Dermis blood vessel endothelial cell (primary cell): ENCODE data around the gene IMPA2. TPM values are rescaled to one million over a fixed set of nuclear protein-coding genes. Genes with fewer than 3 reads are reported as not detected.
A peak's percentile ranks its signal among the peaks of the same experiment; 100 is the strongest.
"Not testable (repeated sequence)": the region's sequence is repeated elsewhere in the genome, so short reads cannot be mapped to it uniquely, and the experiment has no call there.

Experiments used
- DNase-seq: peaks from one replicate; pipeline ENCODE4 v3.0.0; 2010
- total RNA-seq: library from RNA; depleted of rRNA; stranded (reverse); fragments of >200 nt; gene quantifications from 2 replicates; pipeline ENCODE4 v1.2.3, GENCODE V29; 2014

IMPA2 gene
- 7.5 and 14.6 TPM in 2 replicates for total RNA-seq

GRCh38 chr18:11981192-11981542 is at the start of gene IMPA2:
IMPA2 (plus strand) TSS chr18:11981507; CDS start chr18:11981670, 163 bp downstream.
- DNase-seq, result no peak

- DNase-seq, result no peak
These were observed 48.9 kb upstream of the IMPA2 start for GRCh38 chr18:11932393-11932792.

DNA sequence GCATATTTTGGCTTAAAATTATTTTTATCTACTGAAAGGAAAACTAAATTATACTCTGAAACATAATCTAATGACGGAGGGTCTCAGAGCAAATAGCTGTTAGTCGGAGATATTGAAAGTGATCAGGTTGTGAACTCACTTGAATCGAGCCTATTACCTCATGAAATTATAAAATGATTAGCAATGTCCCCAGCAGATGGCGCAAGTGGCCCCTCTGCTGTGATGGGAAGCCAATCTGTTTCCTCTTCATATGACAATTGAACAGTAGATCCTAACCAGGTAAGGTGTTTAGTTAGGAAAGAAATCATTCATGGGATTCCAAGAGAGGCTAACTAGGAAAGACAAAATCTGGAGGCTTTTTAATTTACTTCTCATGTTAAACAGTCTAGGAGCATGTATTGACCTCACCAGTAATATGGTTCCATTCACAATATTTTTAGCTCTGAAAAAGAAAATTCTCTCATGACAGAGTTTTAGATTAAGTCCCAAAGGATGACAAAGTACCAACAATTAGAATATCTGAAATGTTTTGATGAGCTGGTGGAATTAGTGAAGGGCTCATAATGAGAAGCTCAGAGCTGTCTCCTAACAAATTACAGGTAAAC is 43.3 kb upstream of the IMPA2 start:
- peak; percentile 82 for DNase-seq

DNA sequence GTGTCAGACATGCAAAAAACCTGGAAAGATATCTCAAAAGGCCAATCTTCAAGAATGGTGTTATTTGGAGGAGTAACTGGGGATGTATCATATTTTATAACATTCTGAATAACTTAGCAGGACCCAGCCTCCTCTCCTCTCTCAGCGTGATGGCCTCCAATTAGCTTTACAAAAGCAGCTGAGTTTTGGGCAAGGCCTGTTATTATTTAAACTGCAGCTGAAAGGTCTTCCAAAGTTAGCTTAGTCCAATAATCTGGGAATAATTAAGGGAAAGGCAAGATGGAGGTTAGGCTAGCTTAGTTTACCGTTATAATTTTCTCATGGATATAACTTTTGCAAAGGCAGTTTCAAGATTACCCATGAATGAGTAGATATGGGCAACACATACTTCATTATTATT is 40.4 kb upstream of the IMPA2 start:
- no peak for DNase-seq

DNA sequence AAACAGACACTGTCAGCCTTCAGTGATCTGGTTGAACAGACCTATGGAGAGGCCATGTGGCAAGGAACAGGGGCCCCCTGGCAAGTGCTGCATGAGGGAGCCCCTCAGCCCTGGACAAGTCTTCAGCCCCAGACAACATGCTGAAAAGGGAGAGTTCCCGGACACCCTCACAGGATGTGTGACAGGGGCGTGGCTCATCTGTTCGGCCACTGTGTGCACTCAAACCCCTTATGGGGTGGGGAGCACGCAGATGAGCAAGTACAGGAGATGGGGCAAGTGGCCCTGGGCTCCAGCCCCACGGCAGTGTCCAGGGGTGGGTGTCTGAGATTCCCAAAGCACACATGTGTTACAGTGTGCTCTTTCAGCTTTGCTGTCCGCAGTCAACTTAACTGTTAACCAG is 37.8 kb upstream of the IMPA2 start:
- no peak for DNase-seq

GRCh38 chr18:11944252-11944651 is 37.1 kb upstream of the IMPA2 start:
- no peak for DNase-seq

- DNase-seq, result no peak
These were observed 36.5 kb upstream of the IMPA2 start for GRCh38 chr18:11944786-11945185.

- not testable (repeated sequence) for DNase-seq
These were observed 35.3 kb upstream of the IMPA2 start for GRCh38 chr18:11945834-11946659.

- peak; percentile 13 for DNase-seq
These were observed 34.6 kb upstream of the IMPA2 start for GRCh38 chr18:11946756-11947155.

- DNase-seq, result peak; percentile 91
These were observed 33.8 kb upstream of the IMPA2 start for GRCh38 chr18:11947214-11948191.

GRCh38 chr18:11948852-11949523 is 32.3 kb upstream of the IMPA2 start:
- no peak for DNase-seq

DNA sequence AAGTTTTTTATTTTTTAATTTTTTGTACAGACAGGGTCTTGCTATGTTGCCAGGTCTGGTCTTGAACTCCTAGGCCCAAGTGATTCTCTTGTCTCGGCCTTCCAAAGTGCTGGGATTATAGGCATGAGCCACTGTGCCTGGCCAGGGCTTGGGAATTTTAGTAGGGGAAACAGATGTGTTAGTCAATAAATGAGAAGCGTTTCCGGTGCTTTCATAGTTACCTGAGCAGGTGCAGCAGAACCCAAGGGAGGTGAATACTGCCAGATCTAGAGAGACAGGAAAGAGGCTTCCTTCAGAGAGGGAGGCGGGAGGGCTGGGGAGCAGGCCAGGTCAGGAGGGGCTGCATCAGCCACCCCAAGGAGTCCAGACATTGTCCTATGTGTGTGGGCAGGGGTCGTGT is 30.5 kb upstream of the IMPA2 start:
- no peak for DNase-seq

DNA sequence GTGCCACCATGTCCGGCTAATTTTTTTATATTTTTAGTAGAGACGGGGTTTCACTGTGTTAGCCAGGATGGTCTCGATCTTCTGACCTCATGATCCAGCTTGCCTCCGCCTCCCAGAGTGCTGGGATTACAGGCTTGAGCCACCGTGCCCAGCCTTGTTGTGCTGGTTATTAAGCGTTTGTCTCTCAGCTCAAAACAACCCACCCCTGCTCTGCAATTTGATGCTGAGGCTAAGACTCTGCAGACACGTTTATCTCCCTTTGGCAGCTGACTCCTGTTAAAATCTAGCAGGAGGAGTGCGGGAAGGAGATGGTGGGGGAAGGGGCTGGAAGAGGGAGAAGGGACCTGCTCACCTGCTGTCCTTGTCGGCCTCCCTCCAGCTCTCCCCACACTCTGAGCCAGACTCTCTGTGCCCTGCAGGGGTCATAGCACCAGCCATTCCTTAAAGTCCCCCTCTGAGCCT is 29.9 kb upstream of the IMPA2 start:
- DNase-seq, result no peak

GRCh38 chr18:11953113-11953512 is 28.2 kb upstream of the IMPA2 start:
- DNase-seq, result no peak

DNA sequence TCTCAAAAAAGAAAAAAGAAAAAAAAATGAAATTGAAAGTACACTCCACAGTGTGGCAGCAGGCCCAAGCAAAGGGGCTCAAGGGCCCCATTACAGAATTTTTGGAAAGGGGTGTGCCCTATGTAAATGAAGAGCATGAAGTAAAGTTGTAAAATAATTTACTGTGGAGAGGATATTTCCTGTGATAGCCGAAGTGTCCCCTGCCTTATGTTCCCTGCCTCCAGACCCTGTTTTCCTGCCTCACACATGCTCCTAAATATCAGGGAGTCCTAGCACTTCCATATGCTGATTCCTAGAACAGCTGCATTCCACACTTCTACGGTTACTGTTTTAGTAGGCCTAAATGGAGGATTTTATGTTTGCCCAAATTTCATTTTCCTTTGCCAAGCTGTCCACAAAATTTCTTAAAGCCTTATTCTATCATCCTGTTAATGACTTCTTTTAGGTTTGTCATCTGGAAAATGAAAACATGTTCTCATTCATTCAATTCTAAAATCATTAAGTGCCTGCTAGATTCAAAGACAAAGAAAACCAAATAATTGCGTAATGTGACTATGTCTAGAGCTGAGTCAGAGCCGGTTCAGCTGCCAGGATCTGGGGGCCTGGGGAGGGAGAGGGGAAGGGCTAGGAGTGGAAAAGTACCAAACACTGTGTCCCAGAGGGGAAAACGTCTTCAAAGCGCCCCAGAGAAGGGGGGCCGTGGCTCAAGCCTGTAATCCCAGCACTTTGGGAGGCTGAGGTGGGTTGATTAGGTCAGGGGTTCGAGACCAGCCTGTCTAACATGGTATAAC is 25.9 kb upstream of the IMPA2 start:
- DNase-seq, result peak; percentile 89

- no peak for DNase-seq
These were observed 24.7 kb upstream of the IMPA2 start for GRCh38 chr18:11956371-11957308.

- DNase-seq, result no peak
These were observed 23.7 kb upstream of the IMPA2 start for GRCh38 chr18:11957636-11958035.

DNA sequence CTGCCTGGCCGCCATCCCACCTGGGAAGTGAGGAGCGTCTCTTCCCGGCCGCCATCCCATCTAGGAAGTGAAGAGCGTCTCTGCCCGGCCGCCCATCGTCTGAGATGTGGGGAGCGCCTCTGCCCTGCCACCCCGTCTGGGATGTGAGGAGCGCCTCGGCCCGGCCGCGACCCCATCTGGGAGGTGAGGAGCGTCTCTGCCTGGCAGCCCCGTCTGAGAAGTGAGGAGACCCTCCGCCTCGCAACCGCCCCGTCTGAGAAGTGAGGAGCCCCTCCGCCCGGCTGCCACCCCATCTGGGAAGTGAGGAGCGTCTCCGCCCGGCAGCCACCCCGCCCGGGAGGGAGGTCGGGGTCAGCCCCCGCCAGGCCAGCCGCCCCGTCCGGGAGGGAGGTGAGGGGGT is 21.7 kb upstream of the IMPA2 start:
- not testable (repeated sequence) for DNase-seq

DNA sequence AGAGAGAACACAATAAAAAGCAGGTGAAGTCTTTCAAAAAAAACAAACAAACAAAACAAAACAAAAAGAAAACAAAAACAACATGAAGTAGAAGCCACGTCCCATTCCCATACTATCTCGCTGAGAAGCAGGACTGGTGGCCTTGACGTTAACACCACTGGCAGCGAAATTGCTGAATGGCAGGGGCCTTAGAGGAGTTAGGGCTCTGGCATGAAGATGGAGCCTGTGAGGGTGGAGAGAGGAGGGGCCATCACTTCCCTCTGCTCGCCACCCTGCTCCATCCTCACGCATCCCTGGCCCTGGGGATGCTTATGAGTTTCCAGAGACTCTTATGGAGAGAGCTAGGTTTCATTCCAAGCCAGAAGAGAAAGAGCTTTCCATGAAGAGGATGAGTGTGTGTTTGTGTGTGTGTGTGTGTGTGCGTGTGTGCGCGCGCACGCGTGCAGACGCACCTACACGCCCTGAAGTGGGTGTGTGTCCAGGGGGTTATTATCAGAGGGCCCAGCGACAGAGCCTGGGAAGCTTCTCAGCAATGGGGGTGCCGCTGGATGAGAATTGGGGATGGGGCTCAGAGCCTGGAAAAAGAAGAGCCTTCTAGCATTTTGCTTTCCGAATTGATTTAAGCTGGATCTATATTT is 20.4 kb upstream of the IMPA2 start:
- DNase-seq, result no peak

GRCh38 chr18:11962597-11962996 is 18.7 kb upstream of the IMPA2 start:
- DNase-seq, result no peak
